Endothelial cell of umbilical vein (primary cell): ENCODE results near the gene LMNTD1. TPM values are rescaled to one million over a fixed set of nuclear protein-coding genes. Genes with fewer than 3 reads are reported as not detected.

ENCODE experiments used
- Bru-seq: library from RNA; stranded (reverse); fragments of 400-500 nt; gene quantifications from one replicate; lab custom pipeline; 2021; lab: Mats Ljungman, UMichigan
- BruChase-seq, 2 experiments: library from RNA; stranded (reverse); fragments of 400-500 nt; gene quantifications; one replicate each; lab custom pipeline; 2021; lab: Mats Ljungman, UMichigan
- BruUV-seq: library from RNA; stranded (reverse); fragments of 400-500 nt; replicated peaks from 2 replicates; lab custom pipeline; 2021; lab: Mats Ljungman, UMichigan
- CTCF ChIA-PET: fragments of 300-600, 350-600 bp; sonication (Branson Sonifier 250); formaldehyde crosslinking; loops from one replicate; lab custom pipeline; 2021; ENCODE audit warnings: antibody characterized with exemption, inconsistent platforms; lab: Charles Lee
- POLR2A ChIA-PET: fragments of 300-600, 350-600 bp; sonication (Branson Sonifier 250); formaldehyde crosslinking; loops from one replicate; lab custom pipeline; 2021; ENCODE audit warnings: antibody characterized with exemption, inconsistent platforms; lab: Charles Lee
- DNase-seq: peaks from one replicate; pipeline ENCODE4 v3.0.0-alpha.2; 2011; ENCODE audit warnings: low read depth, low spot score
- FAIRE-seq: peaks from 2 replicates; lab custom pipeline; 2011; peaks lifted over from hg19 to GRCh38; lab: Jason Lieb, UNC
- H2AFZ ChIP-seq: 2 replicates; pipeline ENCODE4 v1.6.0; 2012; ENCODE audit warnings: low read depth, low read length, control low read depth, inconsistent platforms
- H3K27ac ChIP-seq: 2 replicates; pipeline ENCODE4 v1.5.1; 2011; ENCODE audit warnings: low read depth, mild to moderate bottlenecking, control low read depth, low read length, moderate library complexity; ENCODE audit not compliant: insufficient read depth
- H3K27me3 ChIP-seq, 2 experiments: 2 replicates each; pipeline versions ENCODE4 v1.6.0 to v1.6.1; 2011; ENCODE audit warnings: low read length in 2 of 2, mixed read lengths in 1 of 2; ENCODE audit not compliant: control insufficient read depth in 2 of 2, insufficient read depth in 2 of 2
- H3K36me3 ChIP-seq, 2 experiments: 2 replicates in 1 of 2; 3 replicates in 1 of 2; pipeline ENCODE4 v1.5.1; 2011; ENCODE audit warnings: low read length in 2 of 2, mild to moderate bottlenecking in 1 of 2, moderate library complexity in 1 of 2; ENCODE audit not compliant: control insufficient read depth in 2 of 2, insufficient read depth in 2 of 2; ENCODE audit errors: extremely low read depth in 1 of 2
- H3K4me1 ChIP-seq: 3 replicates; pipeline ENCODE4 v1.5.1; 2011; ENCODE audit warnings: mild to moderate bottlenecking, low read length; ENCODE audit not compliant: control insufficient read depth, insufficient read depth; ENCODE audit errors: extremely low read depth
- H3K4me2 ChIP-seq: 2 replicates; pipeline ENCODE4 v1.6.1; 2011; ENCODE audit warnings: low read length, control low read depth, mixed read lengths; ENCODE audit not compliant: insufficient read depth
- H3K4me3 ChIP-seq, 3 experiments: fragments of 200-600 bp in 1 of 3; sonication (generic), shearing (Covaris generic) in 1 of 3; replicated peaks in 1 of 3; 2 replicates each; pipeline ENCODE4 v1.5.1; 2011 to 2016; ENCODE audit warnings: control low read depth in 3 of 3, low read length in 3 of 3, mild to moderate bottlenecking in 2 of 3, inconsistent platforms in 1 of 3, low read depth in 1 of 3, moderate library complexity in 1 of 3; ENCODE audit not compliant: insufficient read depth in 1 of 3
- H3K79me2 ChIP-seq: 2 replicates; pipeline ENCODE4 v1.6.0; 2012; ENCODE audit warnings: low read length, inconsistent platforms; ENCODE audit not compliant: control insufficient read depth, insufficient read depth
- H3K9ac ChIP-seq: replicated peaks from 2 replicates; pipeline ENCODE3; 2011; ENCODE audit warnings: low read length, control low read depth; ENCODE audit not compliant: insufficient read depth; ENCODE audit errors: extremely low read depth
- H3K9me1 ChIP-seq: replicated peaks from 3 replicates; pipeline ENCODE4 v1.6.0; 2011; ENCODE audit warnings: mild to moderate bottlenecking, low read length; ENCODE audit not compliant: control insufficient read depth, insufficient read depth; ENCODE audit errors: extremely low read depth
- H3K9me3 ChIP-seq: replicated peaks from 2 replicates; pipeline ENCODE4 v1.5.1; 2012; ENCODE audit warnings: low read length, inconsistent platforms; ENCODE audit not compliant: control insufficient read depth, insufficient read depth
- H4K20me1 ChIP-seq: replicated peaks from 2 replicates; pipeline ENCODE3; 2011; ENCODE audit warnings: mild to moderate bottlenecking, low read length; ENCODE audit not compliant: control insufficient read depth, insufficient read depth; ENCODE audit errors: extremely low read depth
- CTCF ChIP-seq, 2 donors: IDR thresholded peaks; 1 replicate in 1 of 2; 2 replicates in 1 of 2; pipeline ENCODE4 v1.5.1; 2011; ENCODE audit warnings: low read length in 2 of 2, mild to moderate bottlenecking in 2 of 2, moderate library complexity in 2 of 2, control low read depth in 1 of 2, inconsistent platforms in 1 of 2, low read depth in 1 of 2; ENCODE audit not compliant: insufficient read depth in 1 of 2; ENCODE audit errors: extremely low read depth in 1 of 2
- EZH2 ChIP-seq: IDR thresholded peaks from 2 replicates; pipeline ENCODE4 v1.6.1; 2012; ENCODE audit warnings: borderline replicate concordance, low read depth, mild to moderate bottlenecking, moderate library complexity, low read length, inconsistent platforms; ENCODE audit not compliant: severe bottlenecking
- FOS ChIP-seq: IDR thresholded peaks from 2 replicates; pipeline ENCODE4 v1.6.1; 2011; ENCODE audit warnings: mild to moderate bottlenecking, low read length, moderate library complexity, borderline replicate concordance; ENCODE audit not compliant: insufficient read depth
- GATA2 ChIP-seq: IDR thresholded peaks from 2 replicates; pipeline ENCODE4 v1.7.0; 2011; ENCODE audit warnings: low read depth, mild to moderate bottlenecking, moderate library complexity, mixed read lengths, low read length; ENCODE audit not compliant: insufficient read length, insufficient read depth
- JUN ChIP-seq: IDR thresholded peaks from 2 replicates; pipeline ENCODE4 v1.6.1; 2011; ENCODE audit warnings: borderline replicate concordance, low read depth; ENCODE audit not compliant: insufficient read length, insufficient read depth
- MAX ChIP-seq: IDR thresholded peaks from 2 replicates; pipeline ENCODE4 v1.6.1; 2011; ENCODE audit not compliant: insufficient read depth, insufficient read length
- MYC ChIP-seq: IDR thresholded peaks from one replicate; pipeline ENCODE4 v1.6.1; 2011; ENCODE audit warnings: mild to moderate bottlenecking, low read depth, low read length
- POLR2A ChIP-seq: IDR thresholded peaks from 2 replicates; pipeline ENCODE4 v1.6.1; 2012; ENCODE audit warnings: low read depth, mild to moderate bottlenecking, control low read depth, low read length
- POLR2AphosphoS5 ChIP-seq: IDR thresholded peaks from 2 replicates; pipeline ENCODE4 v1.6.1; 2012; ENCODE audit warnings: low read depth, mild to moderate bottlenecking, control low read depth, low read length, moderate library complexity; ENCODE audit not compliant: insufficient read depth
- dilution Hi-C: fragments of 300-500 bp; cut with MboI; formaldehyde crosslinking; loops from one replicate; pipeline ENCODE4 v1.15.0; 2019; ENCODE audit warnings: low sequenced_read_pairs; ENCODE audit not compliant: extremely low pct_ligation_motif_present
- intact Hi-C: fragments of 100-400 bp; cut with micrococcal nuclease; formaldehyde crosslinking; loops from one replicate; pipeline ENCODE4 v1.10.0; 2022
- long read RNA-seq: library from polyadenylated mRNA; stranded (forward); transcript quantifications from one replicate; pipeline ENCODE4 v2.0.0, GENCODE V29; 2021
- polyA minus RNA-seq, 3 experiments: library from RNA; depleted of rRNA, polyadenylated mRNA; stranded (reverse); fragments of >200 nt; gene quantifications; 1 replicate in 1 of 3; 2 replicates in 2 of 3; pipeline ENCODE4 v1.2.3, GENCODE V29; 2011
- polyA plus RNA-seq, 4 experiments: library from polyadenylated mRNA; depleted of rRNA in 3 of 4; stranded (reverse) in 3 of 4; unstranded in 1 of 4; fragments of >200 nt; gene quantifications; 2 replicates each; pipeline versions ENCODE4 v1.2.1 to v1.2.3, GENCODE V29; 2011 to 2012; ENCODE audit warnings: missing spikeins in 1 of 4
- total RNA-seq: library from RNA; stranded (reverse); gene quantifications from 2 replicates; pipeline ENCODE4 v1.2.3, GENCODE V29; 2021

The LMNTD1 gene
- total RNA-seq (not detected in 2 replicates), polyA plus RNA-seq (not detected in 2 replicates), polyA minus RNA-seq (not detected in 2 replicates), Bru-seq, nascent RNA (percentile 1 among the genes with signal in this experiment), BruChase-seq, experiment 1, labeled RNA remaining after a 6-hour chase (percentile 0 among the genes with signal in this experiment), BruChase-seq, experiment 2, labeled RNA remaining after a 2-hour chase (percentile 4 among the genes with signal in this experiment)
- not detected in 2 replicates for polyA plus RNA-seq (2011; cell fraction: cytosol; rRNA removed)
- polyA plus RNA-seq (2011; cell fraction: nucleus; rRNA removed) = not detected in 2 replicates
- polyA plus RNA-seq (2012) = not detected in 2 replicates
- polyA minus RNA-seq (2011; cell fraction: cytosol; rRNA and poly(A)+ RNA removed) = not detected
- not detected in 2 replicates for polyA minus RNA-seq (2011; cell fraction: nucleus; rRNA and poly(A)+ RNA removed)
- long read RNA-seq = 0 reads

- Histone ChIP-seq H3K4me2 (no peak within 1 kb of the TSS), H4K20me1 (no peaks in the 10 kb centered on the region), H3K27ac (no peak within 1 kb of the TSS), H3K27me3 (no peaks in the 10 kb centered on the region), H3K4me3 (no peak within 1 kb of the TSS), H3K4me1 (no peaks in the 10 kb centered on the region), H3K36me3 (no peaks in the 10 kb centered on the region), H3K9me1 (no peaks in the 10 kb centered on the region), H3K9me3 (no peaks in the 10 kb centered on the region), H3K79me2 (no peaks in the 10 kb centered on the region), H3K9ac (no peak within 1 kb of the TSS), H2AFZ (no peak within 1 kb of the TSS)
- CTCF ChIA-PET = interaction anchor here (1.4 kb wide), 1 partner anchor 117 kb away, joined by 4 read pairs; no protein-coding TSS in a partner anchor
- BruUV-seq = no TSS peak
- dilution Hi-C loops (no loop called here), intact Hi-C loops (loop anchor here (10.0 kb wide), 1 partner anchor 308 kb away; no protein-coding TSS in a partner anchor)
- FAIRE-seq = no peak
- POLR2A ChIA-PET = no interaction called here
- TF ChIP-seq FOS = no peak
- no peak for TF ChIP-seq MAX
- TF ChIP-seq GATA2 = no peak
- no peak for TF ChIP-seq MYC
- no peak for TF ChIP-seq POLR2AphosphoS5
- TF ChIP-seq EZH2 = no peak
- TF ChIP-seq POLR2A = no peak
- no peak for TF ChIP-seq JUN
- no peak for TF ChIP-seq CTCF (IDR thresholded peaks at IDR 0.05; ENCODE audit: extremely low read depth in 1 of 2, insufficient read depth in 1 of 2, low read depth in 1 of 2, low read length in 2 of 2)
- no peak for DNase-seq
These were observed at the start of gene LMNTD1 for GRCh38 chr12:25553098-25553497. Gene LMNTD1 (minus strand): TSS chr12:25553283. CDS start chr12:25552959, 324 bp downstream.
